WTC11 (cell line): ENCODE results near the gene RPS15A.
"Not testable (repeated sequence)": the region's sequence is repeated elsewhere in the genome, so short reads cannot be mapped to it uniquely, and the experiment has no call there.

Experiments used
- ATF1 ChIP-seq: sonication (generic); formaldehyde crosslinking; IDR thresholded peaks from 2 replicates; pipeline ENCODE4 v1.8.1; 2023; ENCODE audit warnings: mild to moderate bottlenecking, moderate library complexity, missing genetic modification reagents
- CREM ChIP-seq: sonication (generic); formaldehyde crosslinking; IDR thresholded peaks from 2 replicates; pipeline ENCODE4 v1.8.1; 2022; ENCODE audit warnings: mild to moderate bottlenecking, missing genetic modification reagents, moderate library complexity
- ESRRA ChIP-seq: sonication (generic); formaldehyde crosslinking; IDR thresholded peaks from 2 replicates; pipeline ENCODE4 v1.8.1; 2022; ENCODE audit warnings: mild to moderate bottlenecking, missing genetic modification reagents, borderline replicate concordance
- KAT7 ChIP-seq: sonication (generic); formaldehyde crosslinking; IDR thresholded peaks from 2 replicates; pipeline ENCODE4 v1.8.1; 2023; ENCODE audit warnings: missing genetic modification reagents, mild to moderate bottlenecking, borderline replicate concordance
- TF ChIP-seq, protein P1 (sequence below): fragments of 200-600 bp; IDR thresholded peaks from 2 replicates; pipeline ENCODE4 v1.8.0; 2022; ENCODE audit warnings: antibody characterized with exemption
- TF ChIP-seq, protein P2 (sequence below): sonication (generic); formaldehyde crosslinking; IDR thresholded peaks from 2 replicates; pipeline ENCODE4 v1.8.0; 2023; ENCODE audit warnings: missing genetic modification reagents, mild to moderate bottlenecking, borderline replicate concordance
- TF ChIP-seq, protein P3 (sequence below): sonication (generic); formaldehyde crosslinking; IDR thresholded peaks from 2 replicates; pipeline ENCODE4 v1.8.0; 2022; ENCODE audit warnings: mild to moderate bottlenecking, missing genetic modification reagents

DNA sequence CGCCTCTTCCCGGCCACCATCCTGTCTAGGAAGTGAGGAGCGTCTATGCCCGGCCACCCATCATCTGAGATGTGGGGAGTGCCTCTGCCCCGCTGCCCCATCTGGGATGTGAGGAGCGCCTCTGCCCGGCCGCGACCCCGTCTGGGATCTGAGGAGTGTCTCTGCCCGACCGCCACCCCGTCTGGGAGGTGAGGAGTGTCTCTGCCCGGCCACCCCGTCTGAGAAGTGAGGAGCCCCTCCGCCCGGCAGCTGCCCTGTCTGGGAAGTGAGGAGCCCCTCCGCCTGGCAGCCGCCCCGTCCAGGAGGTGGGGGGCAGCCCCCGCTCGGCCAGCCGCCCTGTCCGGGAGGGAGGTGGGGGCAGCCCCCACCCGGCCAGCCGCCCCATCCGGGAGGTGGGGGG, 55.9 kb downstream of the RPS15A start:
- TF ChIP-seq, protein P1, sequence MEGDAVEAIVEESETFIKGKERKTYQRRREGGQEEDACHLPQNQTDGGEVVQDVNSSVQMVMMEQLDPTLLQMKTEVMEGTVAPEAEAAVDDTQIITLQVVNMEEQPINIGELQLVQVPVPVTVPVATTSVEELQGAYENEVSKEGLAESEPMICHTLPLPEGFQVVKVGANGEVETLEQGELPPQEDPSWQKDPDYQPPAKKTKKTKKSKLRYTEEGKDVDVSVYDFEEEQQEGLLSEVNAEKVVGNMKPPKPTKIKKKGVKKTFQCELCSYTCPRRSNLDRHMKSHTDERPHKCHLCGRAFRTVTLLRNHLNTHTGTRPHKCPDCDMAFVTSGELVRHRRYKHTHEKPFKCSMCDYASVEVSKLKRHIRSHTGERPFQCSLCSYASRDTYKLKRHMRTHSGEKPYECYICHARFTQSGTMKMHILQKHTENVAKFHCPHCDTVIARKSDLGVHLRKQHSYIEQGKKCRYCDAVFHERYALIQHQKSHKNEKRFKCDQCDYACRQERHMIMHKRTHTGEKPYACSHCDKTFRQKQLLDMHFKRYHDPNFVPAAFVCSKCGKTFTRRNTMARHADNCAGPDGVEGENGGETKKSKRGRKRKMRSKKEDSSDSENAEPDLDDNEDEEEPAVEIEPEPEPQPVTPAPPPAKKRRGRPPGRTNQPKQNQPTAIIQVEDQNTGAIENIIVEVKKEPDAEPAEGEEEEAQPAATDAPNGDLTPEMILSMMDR, result not testable (repeated sequence)
- TF ChIP-seq ATF1 (CRISPR knock-in tag); ESRRA (CRISPR knock-in tag); KAT7 (CRISPR knock-in tag); CREM: not testable (repeated sequence)
- TF ChIP-seq, protein P2, sequence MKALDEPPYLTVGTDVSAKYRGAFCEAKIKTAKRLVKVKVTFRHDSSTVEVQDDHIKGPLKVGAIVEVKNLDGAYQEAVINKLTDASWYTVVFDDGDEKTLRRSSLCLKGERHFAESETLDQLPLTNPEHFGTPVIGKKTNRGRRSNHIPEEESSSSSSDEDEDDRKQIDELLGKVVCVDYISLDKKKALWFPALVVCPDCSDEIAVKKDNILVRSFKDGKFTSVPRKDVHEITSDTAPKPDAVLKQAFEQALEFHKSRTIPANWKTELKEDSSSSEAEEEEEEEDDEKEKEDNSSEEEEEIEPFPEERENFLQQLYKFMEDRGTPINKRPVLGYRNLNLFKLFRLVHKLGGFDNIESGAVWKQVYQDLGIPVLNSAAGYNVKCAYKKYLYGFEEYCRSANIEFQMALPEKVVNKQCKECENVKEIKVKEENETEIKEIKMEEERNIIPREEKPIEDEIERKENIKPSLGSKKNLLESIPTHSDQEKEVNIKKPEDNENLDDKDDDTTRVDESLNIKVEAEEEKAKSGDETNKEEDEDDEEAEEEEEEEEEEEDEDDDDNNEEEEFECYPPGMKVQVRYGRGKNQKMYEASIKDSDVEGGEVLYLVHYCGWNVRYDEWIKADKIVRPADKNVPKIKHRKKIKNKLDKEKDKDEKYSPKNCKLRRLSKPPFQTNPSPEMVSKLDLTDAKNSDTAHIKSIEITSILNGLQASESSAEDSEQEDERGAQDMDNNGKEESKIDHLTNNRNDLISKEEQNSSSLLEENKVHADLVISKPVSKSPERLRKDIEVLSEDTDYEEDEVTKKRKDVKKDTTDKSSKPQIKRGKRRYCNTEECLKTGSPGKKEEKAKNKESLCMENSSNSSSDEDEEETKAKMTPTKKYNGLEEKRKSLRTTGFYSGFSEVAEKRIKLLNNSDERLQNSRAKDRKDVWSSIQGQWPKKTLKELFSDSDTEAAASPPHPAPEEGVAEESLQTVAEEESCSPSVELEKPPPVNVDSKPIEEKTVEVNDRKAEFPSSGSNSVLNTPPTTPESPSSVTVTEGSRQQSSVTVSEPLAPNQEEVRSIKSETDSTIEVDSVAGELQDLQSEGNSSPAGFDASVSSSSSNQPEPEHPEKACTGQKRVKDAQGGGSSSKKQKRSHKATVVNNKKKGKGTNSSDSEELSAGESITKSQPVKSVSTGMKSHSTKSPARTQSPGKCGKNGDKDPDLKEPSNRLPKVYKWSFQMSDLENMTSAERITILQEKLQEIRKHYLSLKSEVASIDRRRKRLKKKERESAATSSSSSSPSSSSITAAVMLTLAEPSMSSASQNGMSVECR (CRISPR knock-in tag), result not testable (repeated sequence)
- TF ChIP-seq, protein P3, sequence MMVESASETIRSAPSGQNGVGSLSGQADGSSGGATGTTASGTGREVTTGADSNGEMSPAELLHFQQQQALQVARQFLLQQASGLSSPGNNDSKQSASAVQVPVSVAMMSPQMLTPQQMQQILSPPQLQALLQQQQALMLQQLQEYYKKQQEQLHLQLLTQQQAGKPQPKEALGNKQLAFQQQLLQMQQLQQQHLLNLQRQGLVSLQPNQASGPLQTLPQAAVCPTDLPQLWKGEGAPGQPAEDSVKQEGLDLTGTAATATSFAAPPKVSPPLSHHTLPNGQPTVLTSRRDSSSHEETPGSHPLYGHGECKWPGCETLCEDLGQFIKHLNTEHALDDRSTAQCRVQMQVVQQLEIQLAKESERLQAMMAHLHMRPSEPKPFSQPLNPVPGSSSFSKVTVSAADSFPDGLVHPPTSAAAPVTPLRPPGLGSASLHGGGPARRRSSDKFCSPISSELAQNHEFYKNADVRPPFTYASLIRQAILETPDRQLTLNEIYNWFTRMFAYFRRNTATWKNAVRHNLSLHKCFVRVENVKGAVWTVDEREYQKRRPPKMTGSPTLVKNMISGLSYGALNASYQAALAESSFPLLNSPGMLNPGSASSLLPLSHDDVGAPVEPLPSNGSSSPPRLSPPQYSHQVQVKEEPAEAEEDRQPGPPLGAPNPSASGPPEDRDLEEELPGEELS (CRISPR knock-in tag), result not testable (repeated sequence)
